ENCODE measurements around the gene CCL22.

DNA sequence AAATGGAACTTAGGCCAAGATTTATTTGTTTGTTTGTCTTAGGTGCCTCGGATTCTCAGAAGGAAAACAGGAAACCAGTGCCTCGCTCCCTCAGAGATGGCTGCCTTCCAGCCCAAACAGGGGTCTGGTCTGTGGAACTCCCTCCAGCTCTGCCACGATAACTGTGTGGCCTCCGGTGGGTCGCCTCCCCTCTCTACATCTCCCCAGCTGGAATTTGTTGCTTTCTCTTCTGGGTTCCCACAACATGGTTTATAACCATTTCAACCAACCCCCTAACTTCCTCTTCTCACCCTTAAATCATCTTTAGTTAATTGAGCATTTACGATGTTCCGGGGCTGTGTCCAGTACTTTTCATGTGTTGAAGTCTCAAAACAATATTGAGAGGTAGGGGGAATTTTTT, 43.2 kb upstream of the CCL22 start:
- TF ChIP-seq, protein P1, sequence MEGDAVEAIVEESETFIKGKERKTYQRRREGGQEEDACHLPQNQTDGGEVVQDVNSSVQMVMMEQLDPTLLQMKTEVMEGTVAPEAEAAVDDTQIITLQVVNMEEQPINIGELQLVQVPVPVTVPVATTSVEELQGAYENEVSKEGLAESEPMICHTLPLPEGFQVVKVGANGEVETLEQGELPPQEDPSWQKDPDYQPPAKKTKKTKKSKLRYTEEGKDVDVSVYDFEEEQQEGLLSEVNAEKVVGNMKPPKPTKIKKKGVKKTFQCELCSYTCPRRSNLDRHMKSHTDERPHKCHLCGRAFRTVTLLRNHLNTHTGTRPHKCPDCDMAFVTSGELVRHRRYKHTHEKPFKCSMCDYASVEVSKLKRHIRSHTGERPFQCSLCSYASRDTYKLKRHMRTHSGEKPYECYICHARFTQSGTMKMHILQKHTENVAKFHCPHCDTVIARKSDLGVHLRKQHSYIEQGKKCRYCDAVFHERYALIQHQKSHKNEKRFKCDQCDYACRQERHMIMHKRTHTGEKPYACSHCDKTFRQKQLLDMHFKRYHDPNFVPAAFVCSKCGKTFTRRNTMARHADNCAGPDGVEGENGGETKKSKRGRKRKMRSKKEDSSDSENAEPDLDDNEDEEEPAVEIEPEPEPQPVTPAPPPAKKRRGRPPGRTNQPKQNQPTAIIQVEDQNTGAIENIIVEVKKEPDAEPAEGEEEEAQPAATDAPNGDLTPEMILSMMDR (IDR thresholded peaks at IDR 0.05): no peak
- TF ChIP-seq POLR2A (IDR thresholded peaks at IDR 0.05): no peak
